ENCODE measurements around the gene TSPAN2.
"Not testable (repeated sequence)": the region's sequence is repeated elsewhere in the genome, so short reads cannot be mapped to it uniquely, and the experiment has no call there.

The TSPAN2 gene

GRCh38 chr1:115031595-115031994 lies 57.7 kb downstream of the TSPAN2 start:
- DNase-seq: no peak

GRCh38 chr1:115029526-115029925 lies 59.8 kb downstream of the TSPAN2 start, which contains the start of gene TSHB:
Gene TSHB, plus strand, starts transcription at chr1:115029826. Its CDS starts 3,537 bp downstream, at chr1:115033363.
- no peak for DNase-seq

GRCh38 chr1:115023593-115023992 lies 65.7 kb downstream of the TSPAN2 start:
- DNase-seq: no peak

GRCh38 chr1:115021145-115021544 lies 68.2 kb downstream of the TSPAN2 start:
- DNase-seq: no peak

- DNase-seq: not testable (repeated sequence)
Measured at GRCh38 chr1:115019549-115019948, 69.8 kb downstream of the TSPAN2 start.

GRCh38 chr1:115013792-115014191 lies 75.5 kb downstream of the TSPAN2 start:
- no peak for DNase-seq

- DNase-seq: no peak
Measured at GRCh38 chr1:115012434-115012833, 76.9 kb downstream of the TSPAN2 start.

- no peak for DNase-seq
Measured at GRCh38 chr1:115012006-115012405, 77.3 kb downstream of the TSPAN2 start.

- no peak for DNase-seq
Measured at GRCh38 chr1:115006191-115006590, 83.1 kb downstream of the TSPAN2 start.

Data from NCI-H187 treated with DMSO at 0.1 percent for 48 hours (cell line).